Measurements from ENCODE around the gene CDH22. TPM values are rescaled to one million over a fixed set of nuclear protein-coding genes. Genes with fewer than 3 reads are reported as not detected.

Gene CDH22
- total RNA-seq, 2 donors from 2014 or later, result 0.12 to 0.13 TPM

- no peaks in the 10 kb centered on the region for H3K9me3 ChIP-seq
- TF ChIP-seq CTCF (IDR thresholded peaks at IDR 0.05), result no peak
- H3K36me3 ChIP-seq, result no peaks in the 10 kb centered on the region
- no peaks in the 10 kb centered on the region for H3K27me3 ChIP-seq
- no peaks in the 10 kb centered on the region for H3K4me1 ChIP-seq
- no peak overlapping the region for H3K4me3 ChIP-seq
- no peak overlapping the region for H3K27ac ChIP-seq
- DNase-seq, result no peak
- no peak overlapping the region for H3K9ac ChIP-seq (ENCODE audit: low read depth in 2 of 2, low read length in 2 of 2)
- intact Hi-C loops (cut with DNase I), result loop anchor here (10.0 kb wide), 1 partner anchor 205 kb away; no protein-coding TSS in a partner anchor
Measured at GRCh38 chr20:46139908-46140482, 168.3 kb downstream of the CDH22 start.

GRCh38 chr20:46139266-46139889, 168.9 kb downstream of the CDH22 start:
- Histone ChIP-seq H3K4me1 (no peaks in the 10 kb centered on the region), H3K9me3 (no peaks in the 10 kb centered on the region), H3K4me3 (no peak overlapping the region), H3K36me3 (no peaks in the 10 kb centered on the region), H3K9ac (ENCODE audit: low read depth in 2 of 2, low read length in 2 of 2) (no peak overlapping the region), H3K27me3 (no peaks in the 10 kb centered on the region), H3K27ac (no peak overlapping the region)
- intact Hi-C loops (cut with DNase I), result loop anchor here (10.0 kb wide), 1 partner anchor 205 kb away; no protein-coding TSS in a partner anchor
- no peak for DNase-seq
- TF ChIP-seq CTCF (IDR thresholded peaks at IDR 0.05), result no peak

GRCh38 chr20:46137816-46138215, 170.5 kb downstream of the CDH22 start:
- H3K36me3 ChIP-seq, result no peaks in the 10 kb centered on the region
- no peak overlapping the region for H3K9ac ChIP-seq (ENCODE audit: low read depth in 2 of 2, low read length in 2 of 2)
- no peak overlapping the region for H3K4me3 ChIP-seq
- intact Hi-C loops (cut with DNase I), result loop anchor here (10.0 kb wide), 1 partner anchor 207 kb away; no protein-coding TSS in a partner anchor
- H3K4me1 ChIP-seq, result no peaks in the 10 kb centered on the region
- no peaks in the 10 kb centered on the region for H3K9me3 ChIP-seq
- DNase-seq, result no peak
- H3K27ac ChIP-seq, result no peak overlapping the region
- H3K27me3 ChIP-seq, result no peaks in the 10 kb centered on the region
- no peak for TF ChIP-seq CTCF (IDR thresholded peaks at IDR 0.05)

GRCh38 chr20:46135856-46136633, 172.3 kb downstream of the CDH22 start:
- Histone ChIP-seq H3K27ac (no peak overlapping the region), H3K9ac (ENCODE audit: low read depth in 2 of 2, low read length in 2 of 2) (no peak overlapping the region), H3K36me3 (no peaks in the 10 kb centered on the region), H3K9me3 (no peaks in the 10 kb centered on the region), H3K4me3 (no peak overlapping the region), H3K4me1 (no peaks in the 10 kb centered on the region), H3K27me3 (no peaks in the 10 kb centered on the region)
- no peak for TF ChIP-seq CTCF (IDR thresholded peaks at IDR 0.05)
- DNase-seq, result no peak
- intact Hi-C loops (cut with DNase I), result loop anchor here (10.0 kb wide), 1 partner anchor 209 kb away; no protein-coding TSS in a partner anchor

GRCh38 chr20:46134716-46135115, 173.6 kb downstream of the CDH22 start:
- intact Hi-C loops (cut with DNase I), result loop anchor here (10.0 kb wide), 1 partner anchor 210 kb away; no protein-coding TSS in a partner anchor
- DNase-seq, result no peak
- H3K4me1 ChIP-seq, result no peaks in the 10 kb centered on the region

More at GRCh38 chr20:46134716-46135115, 173.6 kb downstream of the CDH22 start:
- no peaks in the 10 kb centered on the region for H3K36me3 ChIP-seq
- no peak overlapping the region for H3K27ac ChIP-seq
- no peaks in the 10 kb centered on the region for H3K9me3 ChIP-seq
- no peak overlapping the region for H3K4me3 ChIP-seq
- no peak for TF ChIP-seq CTCF (IDR thresholded peaks at IDR 0.05)
- H3K9ac ChIP-seq (ENCODE audit: low read depth in 2 of 2, low read length in 2 of 2), result no peak overlapping the region
- H3K27me3 ChIP-seq, result no peaks in the 10 kb centered on the region

Data from colonic mucosa (tissue), 4 donors.